Muscle of arm (tissue), 12 donors: ENCODE data around the gene SH3BP2. TPM values are rescaled to one million over a fixed set of nuclear protein-coding genes. Genes with fewer than 3 reads are reported as not detected.

Experiments used
- DNase-seq: peaks from one replicate; pipeline ENCODE4 v3.0.0-alpha.2; 2013
- polyA plus RNA-seq, 12 donors: library from polyadenylated mRNA; unstranded; fragments of 120-200 nt; gene quantifications; one replicate each; pipeline ENCODE4 v1.2.1, GENCODE V29; 2013; ENCODE audit not compliant: insufficient read length in 12 of 12

Gene SH3BP2
- polyA plus RNA-seq, 12 donors = 19.1 to 73.8 (median 27.3) TPM; not detected in 1

DNA sequence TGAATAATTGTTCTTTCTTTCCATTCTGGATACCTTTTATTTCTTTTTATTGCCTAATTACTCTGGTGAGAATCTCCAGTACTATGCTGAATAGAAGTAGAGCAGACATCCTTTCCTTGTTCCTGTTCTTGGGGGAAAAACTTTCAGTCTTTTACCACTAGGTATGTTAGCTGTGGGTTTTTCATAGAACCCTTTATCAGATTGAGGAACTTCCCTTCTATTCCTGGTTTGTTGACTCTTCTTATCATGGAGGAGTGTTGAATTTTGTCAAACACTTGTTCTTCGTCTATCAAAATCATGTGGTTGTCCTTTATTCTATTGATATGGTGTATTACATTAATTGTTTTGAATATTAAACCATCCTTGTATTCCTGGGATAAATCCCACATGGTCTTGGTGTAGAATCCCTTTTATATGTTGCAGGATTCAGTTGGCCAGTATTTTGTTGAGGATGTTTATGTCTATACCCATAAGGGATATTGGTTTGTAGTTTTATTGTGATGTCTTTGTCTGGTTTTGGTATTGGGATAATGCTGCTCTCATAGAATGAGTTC, 23.6 kb downstream of the SH3BP2 start:
- no peak for DNase-seq

GRCh38 chr4:2817137-2817536, 24.3 kb downstream of the SH3BP2 start:
- no peak for DNase-seq

DNA sequence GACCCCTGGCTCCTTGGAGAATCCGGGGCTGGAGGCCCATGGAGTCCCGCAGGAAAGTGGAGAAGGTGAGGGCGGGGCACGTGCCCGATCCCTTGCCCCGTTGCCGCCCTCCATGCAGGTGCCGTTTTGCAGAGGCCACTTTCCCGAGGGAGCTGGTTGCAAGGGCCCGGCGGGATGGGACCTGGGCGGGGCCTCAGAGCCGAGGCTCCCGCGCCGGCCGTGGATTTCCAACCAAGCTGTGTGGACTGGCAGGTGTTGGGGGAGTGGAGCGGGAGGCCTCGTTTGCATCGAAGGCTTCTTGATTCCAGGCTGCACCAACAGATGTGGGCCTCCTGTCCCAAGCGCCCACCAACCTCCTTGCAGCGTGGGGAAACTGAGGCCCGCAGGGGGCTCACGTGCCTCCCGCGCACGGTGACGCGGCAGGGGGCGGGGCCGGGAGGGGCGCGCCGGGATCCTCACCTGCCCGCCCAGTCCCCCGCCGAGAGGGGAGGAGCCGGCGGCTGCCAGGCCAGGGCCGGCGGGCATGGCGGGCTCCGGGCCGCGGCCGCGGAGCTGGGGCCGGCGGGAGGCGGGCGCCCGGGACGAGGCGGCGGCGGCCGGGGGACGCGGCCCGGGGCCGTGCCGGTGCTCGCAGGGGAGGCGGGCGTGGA, 24.9 kb downstream of the SH3BP2 start:
- no peak for DNase-seq

DNA sequence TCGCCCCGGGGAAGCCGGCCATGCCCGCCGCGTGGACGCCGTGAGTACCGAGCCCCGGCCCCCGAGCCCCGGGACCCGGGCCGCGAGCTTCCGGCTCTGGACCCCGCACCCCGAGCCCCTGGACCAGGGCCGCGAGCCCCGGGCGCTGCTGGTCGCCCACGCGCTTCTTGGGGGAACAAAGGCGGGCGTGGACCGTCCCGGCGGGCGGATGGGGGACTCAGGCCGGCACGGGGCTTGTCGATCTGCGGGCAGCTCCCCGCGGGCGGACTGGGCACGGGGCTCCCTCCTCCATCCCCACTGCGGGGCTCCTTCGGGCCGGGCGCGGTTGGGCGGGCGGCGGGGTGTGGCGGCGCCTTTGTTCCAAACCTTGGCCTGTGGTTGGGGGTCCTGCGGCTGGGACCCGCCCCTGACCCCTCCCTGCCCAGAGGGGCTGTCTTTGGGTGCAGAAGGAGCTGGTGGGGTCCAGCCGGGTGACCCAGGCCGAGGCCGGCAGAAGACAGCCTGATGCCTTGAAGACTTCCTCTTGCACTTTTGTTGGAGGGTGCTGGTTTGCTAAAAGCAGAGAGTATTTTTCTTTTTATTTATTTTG, 25.6 kb downstream of the SH3BP2 start:
- no peak for DNase-seq

DNA sequence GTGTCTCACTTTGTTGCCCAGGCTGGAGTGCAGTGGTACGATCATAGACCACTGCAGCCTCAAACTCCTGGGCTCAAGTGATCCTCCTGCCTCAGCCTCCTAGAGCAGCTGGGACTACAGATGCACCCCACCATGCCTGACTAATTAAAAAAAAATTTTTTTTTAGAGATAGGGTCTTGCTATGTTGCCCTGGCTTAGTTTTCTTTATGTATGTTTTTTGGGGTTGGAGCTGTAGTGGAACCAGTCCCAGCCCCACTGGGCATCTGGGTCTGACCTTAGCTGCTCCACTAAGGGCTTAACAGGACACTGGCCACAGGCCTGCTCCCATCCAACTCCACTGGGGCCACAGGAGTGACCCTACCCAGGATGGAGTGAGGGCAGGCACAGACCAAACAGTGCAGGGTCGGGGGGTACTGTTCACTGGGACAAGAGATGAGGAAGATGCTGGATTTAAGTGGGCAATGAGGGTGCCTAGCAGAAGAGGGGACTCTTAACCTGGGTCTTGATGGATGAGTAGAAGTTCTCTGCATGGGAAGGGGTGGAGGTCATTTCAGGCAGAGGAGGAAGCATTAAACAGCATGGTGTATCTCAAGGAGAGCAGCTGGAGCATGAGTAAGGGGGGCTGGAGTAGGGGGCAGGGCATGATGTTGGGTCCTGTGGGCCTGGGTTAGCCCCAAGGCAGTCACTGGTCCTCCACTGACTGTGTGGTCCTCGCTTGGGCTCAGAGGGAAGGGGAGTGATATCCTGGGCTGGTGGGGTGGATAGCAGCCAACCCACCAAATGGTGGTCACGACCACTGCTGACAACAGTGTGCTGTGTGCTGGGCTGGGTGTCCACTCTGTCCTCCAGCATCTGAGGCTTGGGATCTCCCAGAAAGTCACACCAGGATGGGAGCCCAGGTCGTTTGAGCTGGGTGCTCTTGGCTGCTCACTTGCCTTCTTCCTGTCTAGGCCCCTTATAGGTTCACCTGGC, 26.6 kb downstream of the SH3BP2 start:
- DNase-seq = no peak

DNA sequence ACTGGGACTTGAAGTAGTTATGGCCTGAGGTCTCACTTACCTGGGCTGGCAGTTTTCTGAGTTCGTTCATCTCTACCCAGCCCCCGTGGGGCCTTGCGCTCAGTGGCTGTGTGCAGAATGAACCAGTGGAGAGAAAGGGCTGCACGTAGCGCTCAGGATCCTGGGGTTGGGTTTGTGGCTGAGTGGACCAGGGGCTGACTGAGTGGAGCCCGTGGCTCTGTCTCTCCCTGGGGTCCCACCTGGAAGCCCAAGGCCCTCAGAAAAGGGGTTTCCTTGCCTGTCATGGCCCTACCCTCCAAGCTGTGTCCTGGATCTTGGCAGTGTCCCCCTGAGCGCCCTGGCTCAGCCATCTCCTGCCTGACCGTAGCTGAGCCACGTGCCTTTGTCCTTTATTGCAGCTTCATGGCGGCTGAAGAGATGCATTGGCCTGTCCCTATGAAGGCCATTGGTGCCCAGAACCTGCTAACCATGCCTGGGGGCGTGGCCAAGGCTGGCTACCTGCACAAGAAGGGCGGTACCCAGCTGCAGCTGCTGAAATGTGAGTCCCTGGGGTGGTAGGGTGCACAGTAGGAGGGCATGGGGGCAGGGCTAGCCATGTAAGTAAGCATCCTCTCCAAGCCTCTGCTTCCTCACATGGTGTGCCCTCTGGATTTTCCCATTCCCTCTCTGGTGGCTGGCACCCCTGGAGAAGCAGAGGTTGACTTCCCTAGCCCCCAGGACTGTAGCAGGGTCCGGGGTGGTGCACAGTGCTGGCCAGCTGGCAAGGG, 27.5 kb downstream of the SH3BP2 start:
- DNase-seq = no peak

DNA sequence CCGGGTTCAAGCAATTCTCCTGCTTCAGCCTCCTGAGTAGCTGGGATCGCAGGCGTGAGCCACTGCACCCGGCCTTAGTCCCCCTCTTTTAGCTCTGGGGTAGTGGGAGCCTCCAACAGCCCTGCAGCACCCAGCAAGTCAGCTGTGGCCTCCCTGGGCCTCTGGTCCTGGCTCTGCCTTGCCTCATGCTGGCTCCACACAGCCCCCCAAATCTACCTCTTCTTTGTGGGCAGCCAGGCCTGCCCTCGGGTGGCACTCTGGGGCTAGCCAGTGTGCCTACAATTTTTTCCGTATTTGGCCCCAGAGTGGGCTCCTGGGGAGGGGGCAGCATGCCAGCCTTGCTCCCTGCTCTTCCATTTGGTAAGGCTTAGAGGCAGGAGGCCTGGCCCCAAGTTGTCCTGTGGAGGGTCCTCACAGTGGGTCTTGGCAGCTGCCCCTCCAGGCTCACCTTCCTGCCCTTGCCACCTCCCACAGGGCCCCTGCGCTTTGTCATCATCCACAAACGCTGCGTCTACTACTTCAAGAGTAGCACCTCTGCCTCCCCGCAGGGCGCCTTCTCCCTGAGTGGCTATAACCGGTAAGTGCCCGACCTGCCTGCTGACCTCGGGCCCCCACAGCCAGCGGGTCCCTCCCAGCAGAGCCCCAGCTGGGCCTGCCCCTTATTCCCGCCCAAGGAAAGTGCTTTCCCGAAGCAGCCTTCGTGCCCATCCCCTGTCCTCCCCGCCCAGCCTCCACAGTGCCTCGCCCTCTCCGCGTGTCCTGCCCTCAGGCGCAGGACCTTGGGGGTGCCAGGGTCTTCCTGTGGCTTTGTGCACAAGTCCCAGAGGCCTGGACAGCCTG, 29.8 kb downstream of the SH3BP2 start:
- DNase-seq = no peak

DNA sequence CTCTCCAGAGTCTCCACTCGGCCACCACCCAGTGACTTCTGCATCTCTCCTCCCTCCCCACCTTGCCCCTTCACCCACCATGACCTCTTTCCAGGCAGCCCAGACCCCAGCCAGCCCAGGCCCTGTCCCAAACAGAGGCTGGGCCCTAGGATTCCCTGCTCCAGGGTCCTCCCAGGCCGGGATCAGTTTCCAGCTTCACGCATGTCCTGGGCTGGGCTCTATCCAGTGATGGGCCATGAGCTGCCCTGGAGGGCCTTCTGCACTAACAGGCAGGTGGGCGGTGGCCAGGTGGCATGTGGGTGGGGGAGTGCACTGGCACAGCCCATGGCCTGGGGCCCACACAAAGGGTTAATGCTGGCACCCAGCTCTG, 30.4 kb downstream of the SH3BP2 start:
- DNase-seq = no peak

GRCh38 chr4:2823671-2824328, 30.9 kb downstream of the SH3BP2 start:
- DNase-seq = no peak

- no peak for DNase-seq
These were observed 31.5 kb downstream of the SH3BP2 start for GRCh38 chr4:2824329-2824835.

DNA sequence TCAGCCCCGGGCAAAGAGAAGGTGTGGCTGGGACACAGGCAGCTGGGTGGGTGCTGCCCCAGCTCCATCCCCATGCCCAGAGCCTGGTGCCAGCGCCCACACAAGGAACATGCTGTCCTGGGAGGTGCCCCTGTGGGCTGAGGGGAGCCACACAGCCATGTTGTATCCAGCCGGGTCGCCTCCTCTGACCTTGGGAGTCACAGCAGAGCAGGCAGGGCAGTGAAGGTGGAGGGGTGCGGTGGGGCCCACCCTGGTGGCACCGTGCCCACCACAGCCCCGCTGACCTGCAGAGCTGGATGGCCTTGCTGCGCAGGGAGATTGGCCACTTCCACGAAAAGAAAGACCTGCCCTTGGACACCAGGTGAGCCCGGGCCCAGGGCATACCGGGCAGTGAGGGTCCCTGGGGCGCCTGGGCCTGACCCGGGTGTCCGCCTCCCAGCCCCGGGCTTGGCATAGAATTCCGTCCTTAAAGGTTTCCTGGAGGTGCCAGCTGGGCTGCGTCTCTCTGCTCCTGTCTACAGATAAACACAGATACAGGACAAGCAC, 32.0 kb downstream of the SH3BP2 start:
- DNase-seq = no peak

GRCh38 chr4:2825740-2826139, 32.9 kb downstream of the SH3BP2 start:
- no peak for DNase-seq

- no peak for DNase-seq
These were observed 34.4 kb downstream of the SH3BP2 start for GRCh38 chr4:2827071-2827873.

- no peak for DNase-seq
These were observed 35.2 kb downstream of the SH3BP2 start for GRCh38 chr4:2827874-2828751.

GRCh38 chr4:2828758-2829181, 35.9 kb downstream of the SH3BP2 start:
- no peak for DNase-seq

- DNase-seq = no peak
These were observed 36.5 kb downstream of the SH3BP2 start for GRCh38 chr4:2829321-2829932.

- DNase-seq = no peak
These were observed 37.1 kb downstream of the SH3BP2 start for GRCh38 chr4:2829933-2830451.
